ENCODE measurements around the gene SLC16A3. TPM values are rescaled to one million over a fixed set of nuclear protein-coding genes. Genes with fewer than 3 reads are reported as not detected.

SLC16A3 gene
- total and polyA plus RNA-seq, 4 donors = 1.1 to 10.5 (median 8.8) TPM

DNA sequence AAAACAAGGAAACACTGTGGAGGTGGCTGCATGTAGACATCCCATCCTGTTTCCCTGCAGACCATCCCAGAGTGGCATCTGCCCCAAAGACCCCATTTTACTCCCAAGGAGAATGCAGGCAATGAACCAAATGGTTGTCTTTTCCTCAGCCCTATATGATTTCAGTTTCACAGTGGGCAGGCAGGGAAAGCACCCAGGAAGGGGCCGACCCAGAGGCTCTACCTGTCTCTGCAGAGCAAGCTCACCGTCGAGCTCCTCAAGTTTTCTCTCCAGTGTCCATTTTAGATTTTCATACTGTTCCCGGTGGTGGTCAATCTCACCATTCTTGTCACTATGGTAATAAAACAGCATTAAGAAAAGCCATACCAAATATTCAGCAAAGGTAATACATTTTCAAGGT, 30.8 kb upstream of the SLC16A3 start (continued):
- no peak for TF ChIP-seq FOXA2 (IDR thresholded peaks at IDR 0.05)

DNA sequence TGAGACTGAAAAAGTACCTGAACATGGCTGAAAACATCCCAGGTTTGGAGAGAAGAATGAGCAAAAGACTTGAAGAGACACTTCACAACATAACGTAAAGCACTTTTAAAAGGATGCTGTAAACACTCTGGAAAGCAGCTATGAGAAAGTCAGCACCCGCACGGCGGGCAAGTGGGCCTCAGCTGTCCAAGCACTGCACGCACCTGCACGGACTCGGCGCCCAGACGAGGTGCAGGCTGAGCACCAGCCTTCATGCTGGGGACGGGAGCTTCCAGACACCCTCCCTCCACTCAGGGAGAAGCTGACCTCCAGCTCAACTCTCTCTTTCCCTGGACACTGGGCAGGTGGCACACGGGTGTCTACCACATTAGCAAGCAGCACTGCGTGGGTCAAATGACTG, 29.3 kb upstream of the SLC16A3 start:
- no peaks in the 10 kb centered on the region for H3K9me3 ChIP-seq (ENCODE audit: control insufficient read depth in 4 of 4, low read length in 3 of 4)
- TF ChIP-seq SP1 (IDR thresholded peaks at IDR 0.05) = no peak
- no peaks in the 10 kb centered on the region for H3K27me3 ChIP-seq (ENCODE audit: control insufficient read depth in 4 of 4, insufficient read depth in 4 of 4, low read length in 3 of 4)
- no peak overlapping the region for H3K4me3 ChIP-seq (ENCODE audit: low read depth in 1 of 3, low read length in 3 of 3)
- no peak for DNase-seq (ENCODE audit: low spot score)
- H3K27ac ChIP-seq (ENCODE audit: low read depth in 1 of 2, low read length in 2 of 2) = no peak overlapping the region
- 96% methylated on average over 12 of the region's 12 CpGs for WGBS
- H3K4me1 ChIP-seq (ENCODE audit: control insufficient read depth in 4 of 4, insufficient read depth in 4 of 4, low read length in 3 of 4) = no peaks in the 10 kb centered on the region
- H3K36me3 ChIP-seq (ENCODE audit: control insufficient read depth in 4 of 4, insufficient read depth in 3 of 4, low read depth in 1 of 4, low read length in 3 of 4) = peaks cover 0 to 12% (median 0%) of the 10 kb centered on the region in 4 donors
- no peak overlapping the region for H3K9ac ChIP-seq (ENCODE audit: low read depth in 1 of 2, low read length in 2 of 2)

DNA sequence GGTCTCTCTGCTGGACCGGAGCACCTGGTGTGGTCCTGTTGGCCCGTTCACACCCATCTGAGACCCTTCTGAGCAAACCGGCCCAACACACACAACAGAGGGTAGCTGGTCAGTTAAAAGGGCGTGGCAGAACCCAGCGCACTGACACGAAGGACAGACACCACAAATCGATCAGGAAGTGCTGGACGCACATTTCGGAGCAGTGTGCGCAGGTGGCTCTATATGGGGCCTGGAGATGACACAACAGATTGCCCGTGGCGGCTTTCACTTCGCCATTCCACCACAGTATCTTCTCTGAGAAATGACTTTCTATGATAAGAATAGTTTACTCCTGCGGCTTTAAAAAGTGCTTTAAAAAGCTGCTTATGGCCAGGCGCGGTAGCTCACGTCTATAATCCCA, 28.7 kb upstream of the SLC16A3 start:
- 91% methylated on average over 17 of the region's 17 CpGs for WGBS
- Histone ChIP-seq H3K9me3 (ENCODE audit: control insufficient read depth in 4 of 4, low read length in 3 of 4) (no peaks in the 10 kb centered on the region), H3K4me3 (ENCODE audit: low read depth in 1 of 3, low read length in 3 of 3) (no peak overlapping the region), H3K27me3 (ENCODE audit: control insufficient read depth in 4 of 4, insufficient read depth in 4 of 4, low read length in 3 of 4) (no peaks in the 10 kb centered on the region), H3K27ac (ENCODE audit: low read depth in 1 of 2, low read length in 2 of 2) (no peak overlapping the region), H3K4me1 (ENCODE audit: control insufficient read depth in 4 of 4, insufficient read depth in 4 of 4, low read length in 3 of 4) (no peaks in the 10 kb centered on the region), H3K36me3 (ENCODE audit: control insufficient read depth in 4 of 4, insufficient read depth in 3 of 4, low read depth in 1 of 4, low read length in 3 of 4) (peaks cover 0 to 8% (median 0%) of the 10 kb centered on the region in 4 donors), H3K9ac (ENCODE audit: low read depth in 1 of 2, low read length in 2 of 2) (no peak overlapping the region)
- DNase-seq (ENCODE audit: low spot score) = no peak
- TF ChIP-seq, protein P1, sequence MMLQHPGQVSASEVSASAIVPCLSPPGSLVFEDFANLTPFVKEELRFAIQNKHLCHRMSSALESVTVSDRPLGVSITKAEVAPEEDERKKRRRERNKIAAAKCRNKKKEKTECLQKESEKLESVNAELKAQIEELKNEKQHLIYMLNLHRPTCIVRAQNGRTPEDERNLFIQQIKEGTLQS (IDR thresholded peaks at IDR 0.05) = no peak
- no peak for TF ChIP-seq SP1 (IDR thresholded peaks at IDR 0.05)
- TF ChIP-seq, protein P2, sequence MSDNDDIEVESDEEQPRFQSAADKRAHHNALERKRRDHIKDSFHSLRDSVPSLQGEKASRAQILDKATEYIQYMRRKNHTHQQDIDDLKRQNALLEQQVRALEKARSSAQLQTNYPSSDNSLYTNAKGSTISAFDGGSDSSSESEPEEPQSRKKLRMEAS (IDR thresholded peaks at IDR 0.05) = no peak
- TF ChIP-seq RXRA (IDR thresholded peaks at IDR 0.05) = no peak

DNA sequence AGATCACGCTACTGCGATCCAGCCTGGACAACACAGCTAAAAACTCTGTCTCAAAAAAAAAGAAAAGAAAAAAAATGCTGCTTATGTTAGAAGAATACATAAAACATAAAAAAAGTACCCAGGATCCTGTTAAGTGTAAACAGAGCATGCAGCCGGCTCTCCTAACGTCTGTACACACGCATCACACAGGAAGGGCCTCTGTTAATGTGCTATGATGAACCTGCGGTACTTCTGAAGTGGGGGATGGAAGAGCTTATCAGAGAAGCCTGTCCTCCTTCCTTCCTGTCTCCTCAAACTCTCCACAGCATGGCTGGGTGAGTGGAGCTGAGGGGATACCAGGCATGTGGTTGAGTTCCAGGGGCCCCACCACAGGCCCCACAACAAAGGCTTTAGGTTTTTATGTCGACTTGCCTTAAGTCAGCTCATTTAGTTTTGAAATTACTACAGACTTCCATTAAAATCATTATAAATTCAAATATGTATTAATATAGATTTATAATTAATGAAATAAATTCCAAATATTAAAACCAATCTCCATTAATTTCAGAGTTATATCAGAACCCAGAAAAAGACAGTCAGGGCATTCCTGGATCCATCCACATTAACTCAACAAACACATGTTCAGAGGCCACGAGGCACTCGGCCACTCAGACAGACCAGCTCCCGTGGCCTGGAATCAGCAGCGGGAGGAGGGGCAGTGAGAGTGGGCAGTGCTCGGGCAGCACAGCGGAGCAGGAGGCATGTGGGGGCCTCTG, 27.9 kb upstream of the SLC16A3 start:
- no peaks in the 10 kb centered on the region for H3K27me3 ChIP-seq (ENCODE audit: control insufficient read depth in 4 of 4, insufficient read depth in 4 of 4, low read length in 3 of 4)
- 88% methylated on average over 13 of the region's 13 CpGs for WGBS
- no peaks in the 10 kb centered on the region for H3K9me3 ChIP-seq (ENCODE audit: control insufficient read depth in 4 of 4, low read length in 3 of 4)
- no peak overlapping the region for H3K27ac ChIP-seq (ENCODE audit: low read depth in 1 of 2, low read length in 2 of 2)
- no peak overlapping the region for H3K4me3 ChIP-seq (ENCODE audit: low read depth in 1 of 3, low read length in 3 of 3)
- TF ChIP-seq, protein P3, sequence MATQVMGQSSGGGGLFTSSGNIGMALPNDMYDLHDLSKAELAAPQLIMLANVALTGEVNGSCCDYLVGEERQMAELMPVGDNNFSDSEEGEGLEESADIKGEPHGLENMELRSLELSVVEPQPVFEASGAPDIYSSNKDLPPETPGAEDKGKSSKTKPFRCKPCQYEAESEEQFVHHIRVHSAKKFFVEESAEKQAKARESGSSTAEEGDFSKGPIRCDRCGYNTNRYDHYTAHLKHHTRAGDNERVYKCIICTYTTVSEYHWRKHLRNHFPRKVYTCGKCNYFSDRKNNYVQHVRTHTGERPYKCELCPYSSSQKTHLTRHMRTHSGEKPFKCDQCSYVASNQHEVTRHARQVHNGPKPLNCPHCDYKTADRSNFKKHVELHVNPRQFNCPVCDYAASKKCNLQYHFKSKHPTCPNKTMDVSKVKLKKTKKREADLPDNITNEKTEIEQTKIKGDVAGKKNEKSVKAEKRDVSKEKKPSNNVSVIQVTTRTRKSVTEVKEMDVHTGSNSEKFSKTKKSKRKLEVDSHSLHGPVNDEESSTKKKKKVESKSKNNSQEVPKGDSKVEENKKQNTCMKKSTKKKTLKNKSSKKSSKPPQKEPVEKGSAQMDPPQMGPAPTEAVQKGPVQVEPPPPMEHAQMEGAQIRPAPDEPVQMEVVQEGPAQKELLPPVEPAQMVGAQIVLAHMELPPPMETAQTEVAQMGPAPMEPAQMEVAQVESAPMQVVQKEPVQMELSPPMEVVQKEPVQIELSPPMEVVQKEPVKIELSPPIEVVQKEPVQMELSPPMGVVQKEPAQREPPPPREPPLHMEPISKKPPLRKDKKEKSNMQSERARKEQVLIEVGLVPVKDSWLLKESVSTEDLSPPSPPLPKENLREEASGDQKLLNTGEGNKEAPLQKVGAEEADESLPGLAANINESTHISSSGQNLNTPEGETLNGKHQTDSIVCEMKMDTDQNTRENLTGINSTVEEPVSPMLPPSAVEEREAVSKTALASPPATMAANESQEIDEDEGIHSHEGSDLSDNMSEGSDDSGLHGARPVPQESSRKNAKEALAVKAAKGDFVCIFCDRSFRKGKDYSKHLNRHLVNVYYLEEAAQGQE (IDR thresholded peaks at IDR 0.05) = no peak
- TF ChIP-seq, protein P1 (IDR thresholded peaks at IDR 0.05) = no peak
- TF ChIP-seq, protein P4, sequence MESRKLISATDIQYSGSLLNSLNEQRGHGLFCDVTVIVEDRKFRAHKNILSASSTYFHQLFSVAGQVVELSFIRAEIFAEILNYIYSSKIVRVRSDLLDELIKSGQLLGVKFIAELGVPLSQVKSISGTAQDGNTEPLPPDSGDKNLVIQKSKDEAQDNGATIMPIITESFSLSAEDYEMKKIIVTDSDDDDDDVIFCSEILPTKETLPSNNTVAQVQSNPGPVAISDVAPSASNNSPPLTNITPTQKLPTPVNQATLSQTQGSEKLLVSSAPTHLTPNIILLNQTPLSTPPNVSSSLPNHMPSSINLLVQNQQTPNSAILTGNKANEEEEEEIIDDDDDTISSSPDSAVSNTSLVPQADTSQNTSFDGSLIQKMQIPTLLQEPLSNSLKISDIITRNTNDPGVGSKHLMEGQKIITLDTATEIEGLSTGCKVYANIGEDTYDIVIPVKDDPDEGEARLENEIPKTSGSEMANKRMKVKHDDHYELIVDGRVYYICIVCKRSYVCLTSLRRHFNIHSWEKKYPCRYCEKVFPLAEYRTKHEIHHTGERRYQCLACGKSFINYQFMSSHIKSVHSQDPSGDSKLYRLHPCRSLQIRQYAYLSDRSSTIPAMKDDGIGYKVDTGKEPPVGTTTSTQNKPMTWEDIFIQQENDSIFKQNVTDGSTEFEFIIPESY (IDR thresholded peaks at IDR 0.05) = no peak
- TF ChIP-seq HNF4G (IDR thresholded peaks at IDR 0.05) = no peak
- no peak for TF ChIP-seq FOXA1 (IDR thresholded peaks at IDR 0.05)
- TF ChIP-seq EGR1 (IDR thresholded peaks at IDR 0.05; ENCODE audit: low read depth in 2 of 2) = no peak
- no peak for TF ChIP-seq SP1 (IDR thresholded peaks at IDR 0.05)
- no peak for TF ChIP-seq GABPA (IDR thresholded peaks at IDR 0.05 in 1 of 2, conservative IDR thresholded peaks at IDR 0.05 in 1 of 2)
- TF ChIP-seq YY1 (IDR thresholded peaks at IDR 0.05) = no peak
- no peak for TF ChIP-seq JUND (IDR thresholded peaks at IDR 0.05)
- no peak for TF ChIP-seq HNF4A (conservative IDR thresholded peaks at IDR 0.05)
- TF ChIP-seq FOXA2 (IDR thresholded peaks at IDR 0.05) = no peak
- peaks cover 0 to 3% (median under 1%) of the 10 kb centered on the region in 4 donors for H3K4me1 ChIP-seq (ENCODE audit: control insufficient read depth in 4 of 4, insufficient read depth in 4 of 4, low read length in 3 of 4)
- no peak overlapping the region for H3K9ac ChIP-seq (ENCODE audit: low read depth in 1 of 2, low read length in 2 of 2)
- peaks cover 0 to 8% (median 0%) of the 10 kb centered on the region in 4 donors for H3K36me3 ChIP-seq (ENCODE audit: control insufficient read depth in 4 of 4, insufficient read depth in 3 of 4, low read depth in 1 of 4, low read length in 3 of 4)
- no peak for DNase-seq (ENCODE audit: low spot score)
